Amniotic epithelial cell (primary cell): ENCODE data around the gene JCAD.
"Not testable (repeated sequence)": the region's sequence is repeated elsewhere in the genome, so short reads cannot be mapped to it uniquely, and the experiment has no call there.

Experiments used
- DNase-seq: peaks from one replicate; pipeline ENCODE4 v3.0.0-alpha.2; 2010; ENCODE audit warnings: low read depth

The JCAD gene

GRCh38 chr10:30059209-30060107 is at the start of gene JCAD:
JCAD (minus strand) TSS chr10:30059586; CDS start chr10:30047812, 11,774 bp downstream.
- no peak for DNase-seq

- DNase-seq, result no peak
Measured at GRCh38 chr10:30106987-30107386, 47.6 kb upstream of the JCAD start.

- DNase-seq, result peak; percentile 35
Measured at GRCh38 chr10:30103595-30104320, 44.4 kb upstream of the JCAD start.

GRCh38 chr10:30099706-30100105 is 40.3 kb upstream of the JCAD start:
- DNase-seq, result not testable (repeated sequence)

GRCh38 chr10:30099101-30099500 is 39.7 kb upstream of the JCAD start:
- no peak for DNase-seq

GRCh38 chr10:30098629-30099028 is 39.2 kb upstream of the JCAD start:
- peak; percentile 83 for DNase-seq

GRCh38 chr10:30096564-30096963 is 37.2 kb upstream of the JCAD start:
- DNase-seq, result no peak

GRCh38 chr10:30095631-30096422 is 36.4 kb upstream of the JCAD start:
- DNase-seq, result no peak

GRCh38 chr10:30094601-30095000 is 35.2 kb upstream of the JCAD start:
- no peak for DNase-seq

- peak; percentile 43 for DNase-seq
Measured at GRCh38 chr10:30093303-30093950, 34.0 kb upstream of the JCAD start.

GRCh38 chr10:30092151-30092790 is 32.9 kb upstream of the JCAD start:
- DNase-seq, result peak; percentile 67

GRCh38 chr10:30091136-30091535 is 31.8 kb upstream of the JCAD start:
- DNase-seq, result no peak

GRCh38 chr10:30088178-30088577 is 28.8 kb upstream of the JCAD start:
- DNase-seq, result peak; percentile 48

- DNase-seq, result no peak
Measured at GRCh38 chr10:30083934-30084333, 24.5 kb upstream of the JCAD start.

GRCh38 chr10:30081182-30081581 is 21.8 kb upstream of the JCAD start:
- DNase-seq, result no peak

GRCh38 chr10:30080161-30080560 is 20.8 kb upstream of the JCAD start:
- no peak for DNase-seq

- no peak for DNase-seq
Measured at GRCh38 chr10:30079408-30079807, 20.0 kb upstream of the JCAD start.

GRCh38 chr10:30075481-30075880 is 16.1 kb upstream of the JCAD start:
- DNase-seq, result no peak

GRCh38 chr10:30074933-30075332 is 15.5 kb upstream of the JCAD start:
- DNase-seq, result no peak

GRCh38 chr10:30074090-30074489 is 14.7 kb upstream of the JCAD start:
- no peak for DNase-seq

GRCh38 chr10:30073767-30074060 is 14.3 kb upstream of the JCAD start:
- no peak for DNase-seq
